ENCODE results near the gene RPN2. TPM values are rescaled to one million over a fixed set of nuclear protein-coding genes. Genes with fewer than 3 reads are reported as not detected.
A peak's percentile ranks its signal among the peaks of the same experiment; 100 is the strongest.

RPN2 gene
- polyA plus RNA-seq, 1 donor (not counting 4 experiments of a cell fraction or from before 2014, with no cell fraction given) = 220 TPM

DNA sequence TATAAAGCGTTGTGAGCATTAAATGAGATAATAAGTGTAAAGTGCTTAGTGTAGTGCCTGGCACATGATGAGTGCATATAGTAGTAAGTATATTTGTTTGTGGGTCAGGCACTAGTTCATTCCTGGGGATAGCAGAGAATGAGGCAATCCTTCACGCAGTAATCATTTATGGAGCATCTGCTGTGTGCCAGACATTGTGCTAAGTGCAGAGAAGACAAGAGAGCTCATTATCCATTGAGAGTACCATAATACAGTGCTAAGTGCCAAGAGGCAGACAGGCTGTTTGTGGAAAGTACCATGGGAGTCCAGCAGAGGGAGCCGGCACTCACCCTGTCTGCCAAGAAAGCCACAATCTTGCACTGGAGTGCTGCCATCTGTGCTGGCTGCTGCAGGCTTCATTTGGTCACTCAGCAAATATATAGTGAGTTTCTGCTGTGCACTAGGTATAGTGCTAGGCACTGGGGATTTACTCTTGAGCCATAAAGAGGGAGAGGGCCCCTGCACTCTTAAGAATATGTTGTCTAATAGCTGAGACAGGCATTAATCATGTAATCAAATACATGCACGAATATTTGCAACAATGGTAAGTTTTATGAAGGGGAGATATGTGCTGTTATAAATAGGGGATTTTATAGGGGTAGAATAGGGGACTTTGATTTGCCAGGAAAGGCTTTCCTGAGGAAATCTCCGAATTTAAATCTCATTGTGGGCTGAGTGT lies 13.2 kb downstream of the RPN2 start:
- Histone ChIP-seq H3K4me3 (ENCODE audit: control insufficient read depth in 2 of 3, extremely low read depth in 1 of 3, insufficient read depth in 2 of 3, low read depth in 1 of 3, low read length in 3 of 3) (no peak overlapping the region), H3K4me1 (ENCODE audit: control insufficient read depth, extremely low read depth, insufficient read depth, low read length) (peaks cover 3% of the 10 kb centered on the region), H3K9me1 (ENCODE audit: control insufficient read depth, extremely low read depth, insufficient read depth, low read length) (peaks cover 2% of the 10 kb centered on the region), H3K79me2 (ENCODE audit: control insufficient read depth, insufficient read depth, low read length) (peaks cover 90% of the 10 kb centered on the region), H3K9ac (ENCODE audit: control insufficient read depth, extremely low read depth, insufficient read depth, low read length) (no peak overlapping the region), H4K20me1 (ENCODE audit: control insufficient read depth, extremely low read depth, insufficient read depth, low read length) (peaks cover 31% of the 10 kb centered on the region), H3K9me3 (ENCODE audit: control insufficient read depth, low read depth, low read length) (no peaks in the 10 kb centered on the region), H2AFZ (ENCODE audit: control insufficient read depth, low read length) (no peak overlapping the region), H3K4me2 (ENCODE audit: control insufficient read depth, extremely low read depth, insufficient read depth, low read depth, low read length) (no peak overlapping the region), H3K27me3 (ENCODE audit: control insufficient read depth, extremely low read depth, insufficient read depth, low read length) (no peaks in the 10 kb centered on the region), H3K36me3 (ENCODE audit: control insufficient read depth in 2 of 2, extremely low read depth in 1 of 2, insufficient read depth in 2 of 2, low read length in 2 of 2) (peaks cover 0 to 28% of the 10 kb centered on the region in 2 experiments), H3K27ac (ENCODE audit: control insufficient read depth, insufficient read depth, low read length) (no peak overlapping the region)
- dilution Hi-C loops (cut with MboI; ENCODE audit: extremely low pct_ligation_motif_present, low sequenced_read_pairs) = no loop called here
- peak; percentile 32 for FAIRE-seq
- peak; percentile 42 for DNase-seq (ENCODE audit: low read depth, low spot score)
- TF ChIP-seq CTCF (optimal IDR thresholded peaks at IDR 0.05 in 1 of 3, IDR thresholded peaks at IDR 0.05 in 1 of 3, conservative IDR thresholded peaks at IDR 0.05 in 1 of 3; ENCODE audit: extremely low read depth in 1 of 3, insufficient read depth in 2 of 3, low read length in 3 of 3) (peak; percentile 92 to 96 (median 96)), EZH2 (IDR thresholded peaks at IDR 0.05; ENCODE audit: low read length) (no peak)

DNA sequence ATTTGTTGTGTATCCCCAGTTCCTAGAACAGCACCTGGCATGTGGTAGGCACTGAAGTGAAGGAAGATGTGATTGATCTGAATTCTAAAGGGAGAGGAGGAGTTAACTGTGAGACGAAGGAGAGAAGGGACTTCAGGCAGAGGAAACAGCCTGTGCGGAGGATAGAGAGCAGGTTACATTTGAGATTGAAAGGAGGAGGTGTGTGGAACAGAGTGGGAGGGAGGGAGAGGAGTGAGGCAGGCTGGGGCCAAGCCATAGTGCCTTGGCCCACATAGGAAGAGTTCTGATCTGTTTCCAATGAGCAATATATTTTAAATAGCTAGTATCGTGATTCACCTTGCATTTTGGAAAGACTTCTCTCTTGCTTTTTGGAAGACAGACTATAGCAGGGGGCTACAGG lies 14.1 kb downstream of the RPN2 start:
- no peaks in the 10 kb centered on the region for H3K27me3 ChIP-seq (ENCODE audit: control insufficient read depth, extremely low read depth, insufficient read depth, low read length)
- H3K9me1 ChIP-seq (ENCODE audit: control insufficient read depth, extremely low read depth, insufficient read depth, low read length) = peaks cover 2% of the 10 kb centered on the region
- no peak overlapping the region for H2AFZ ChIP-seq (ENCODE audit: control insufficient read depth, low read length)
- H3K4me2 ChIP-seq (ENCODE audit: control insufficient read depth, extremely low read depth, insufficient read depth, low read depth, low read length) = no peak overlapping the region
- dilution Hi-C loops (cut with MboI; ENCODE audit: extremely low pct_ligation_motif_present, low sequenced_read_pairs) = no loop called here
- H3K79me2 ChIP-seq (ENCODE audit: control insufficient read depth, insufficient read depth, low read length) = peaks cover 92% of the 10 kb centered on the region
- H3K27ac ChIP-seq (ENCODE audit: control insufficient read depth, insufficient read depth, low read length) = no peak overlapping the region
- no peak for TF ChIP-seq CTCF (optimal IDR thresholded peaks at IDR 0.05 in 1 of 3, IDR thresholded peaks at IDR 0.05 in 1 of 3, conservative IDR thresholded peaks at IDR 0.05 in 1 of 3; ENCODE audit: extremely low read depth in 1 of 3, insufficient read depth in 2 of 3, low read length in 3 of 3)
- no peak for TF ChIP-seq EZH2 (IDR thresholded peaks at IDR 0.05; ENCODE audit: low read length)
- peaks cover 1 to 31% of the 10 kb centered on the region in 2 experiments for H3K36me3 ChIP-seq (ENCODE audit: control insufficient read depth in 2 of 2, extremely low read depth in 1 of 2, insufficient read depth in 2 of 2, low read length in 2 of 2)
- FAIRE-seq (no peak), DNase-seq (ENCODE audit: low read depth, low spot score) (no peak)
- H4K20me1 ChIP-seq (ENCODE audit: control insufficient read depth, extremely low read depth, insufficient read depth, low read length) = peaks cover 36% of the 10 kb centered on the region
- H3K4me3 ChIP-seq (ENCODE audit: control insufficient read depth in 2 of 3, extremely low read depth in 1 of 3, insufficient read depth in 2 of 3, low read depth in 1 of 3, low read length in 3 of 3) = no peak overlapping the region
- no peaks in the 10 kb centered on the region for H3K9me3 ChIP-seq (ENCODE audit: control insufficient read depth, low read depth, low read length)
- no peak overlapping the region for H3K9ac ChIP-seq (ENCODE audit: control insufficient read depth, extremely low read depth, insufficient read depth, low read length)
- H3K4me1 ChIP-seq (ENCODE audit: control insufficient read depth, extremely low read depth, insufficient read depth, low read length) = peaks cover 3% of the 10 kb centered on the region

All from keratinocyte (primary cell).